Aorta (tissue), 5 donors: ENCODE results near the gene C1orf21. TPM values are rescaled to one million over a fixed set of nuclear protein-coding genes. Genes with fewer than 3 reads are reported as not detected.

Experiments used
- ATAC-seq: fragments of 200-7000 bp; cut with Tn5 transposase; one replicate; pipeline ENCODE4 v1.9.1; 2022; ENCODE audit warnings: moderate library complexity; ENCODE audit not compliant: low FRiP score
- DNase-seq, 2 donors: peaks; one replicate each; pipeline ENCODE4 v3.0.0-alpha.2; 2020
- H3K27ac ChIP-seq, 2 donors: one replicate each; pipeline ENCODE4 v1.5.1; 2013; ENCODE audit warnings: low read length in 2 of 2, mild to moderate bottlenecking in 2 of 2, moderate library complexity in 2 of 2, control low read depth in 1 of 2, inconsistent platforms in 1 of 2, low read depth in 1 of 2
- H3K27me3 ChIP-seq, 2 donors: one replicate each; pipeline ENCODE4 v1.6.1; 2013; ENCODE audit warnings: control low read depth in 1 of 2, low read length in 1 of 2, mild to moderate bottlenecking in 1 of 2, moderate library complexity in 1 of 2; ENCODE audit not compliant: insufficient read depth in 2 of 2, control insufficient read depth in 1 of 2
- H3K36me3 ChIP-seq, 2 donors: one replicate each; pipeline ENCODE4 v1.6.1; 2013; ENCODE audit warnings: control low read depth in 1 of 2, low read length in 1 of 2, mild to moderate bottlenecking in 1 of 2; ENCODE audit not compliant: insufficient read depth in 2 of 2, control insufficient read depth in 1 of 2
- H3K4me1 ChIP-seq, 2 donors: one replicate each; pipeline ENCODE4 v1.6.1; 2013; ENCODE audit warnings: low read length in 2 of 2, control low read depth in 1 of 2, mild to moderate bottlenecking in 1 of 2, moderate library complexity in 1 of 2; ENCODE audit not compliant: insufficient read depth in 2 of 2, control insufficient read depth in 1 of 2
- H3K4me3 ChIP-seq, 2 donors: one replicate each; pipeline ENCODE4 v1.5.1; 2013; ENCODE audit warnings: low read length in 2 of 2, control low read depth in 1 of 2, mild to moderate bottlenecking in 1 of 2
- H3K9me3 ChIP-seq: one replicate; pipeline ENCODE4 v1.6.1; 2013; ENCODE audit warnings: mild to moderate bottlenecking, low read length; ENCODE audit not compliant: control insufficient read depth
- WGBS, 2 donors: extraction: QIAGEN DNeasy Blood & Tissue Kit; methylation state at CpG; one replicate each; pipeline ENCODE4 v1.1.7; 2013; 5-methylcytosine and 5-hydroxymethylcytosine counted together
- intact Hi-C, 2 donors: fragments of 100-400 bp; cut with DNase I; formaldehyde crosslinking; loops; one replicate each; pipeline versions ENCODE4 v1.14.2 to v1.15.0; 2022
- polyA plus RNA-seq, 2 donors: library from polyadenylated mRNA; stranded (reverse); fragments of 200-250 nt; gene quantifications; one replicate each; pipeline ENCODE4 v1.2.3, GENCODE V29; 2013
- total RNA-seq, 2 donors: library from RNA; stranded (reverse); fragmentation: NEBNext Ultra II Directional; extraction: Animal tissue kit (Norgen Biotek cat#: 25700); gene quantifications; one replicate each; pipeline ENCODE4 v1.2.1, GENCODE V29; 2021
- donor health status: healthy with polysubstance abuse.
- donor health status: Bipolar disorder and iron deficiency.
- donor health status: DM: no; HTN: no; CAD: no.
- donor health status: DM: no; HTN: no; CAD: no.
- donor health status: DM: yes; HTN: yes; CAD: no.

Gene C1orf21
- total and polyA plus RNA-seq, 4 donors: 7.6 to 65.7 (median 42.9) TPM

- H3K4me1 ChIP-seq: no peaks in the 10 kb centered on the region
- ATAC-seq (no peak), DNase-seq (no peak)
- H3K4me3 ChIP-seq: no peak overlapping the region
- no peak overlapping the region for H3K27ac ChIP-seq
- intact Hi-C loops: loop anchor here (1.0 to 5.0 kb wide), 5 partner anchors 11 to 583 kb away; partner anchors contain the start of gene C1orf21 (in 1 of the 2)
- H3K27me3 ChIP-seq: no peaks in the 10 kb centered on the region
- 92 to 98% methylated on average over 2 of the region's 2 CpGs for WGBS, 2 donors
- H3K36me3 ChIP-seq: no peaks in the 10 kb centered on the region
- H3K9me3 ChIP-seq: no peaks in the 10 kb centered on the region
Measured at GRCh38 chr1:184660462-184661191, 273.8 kb downstream of the C1orf21 start.

GRCh38 chr1:184661801-184662200 lies 275.0 kb downstream of the C1orf21 start:
- H3K36me3 ChIP-seq: no peaks in the 10 kb centered on the region
- no peak overlapping the region for H3K4me3 ChIP-seq
- H3K9me3 ChIP-seq: no peaks in the 10 kb centered on the region
- intact Hi-C loops: loop anchor here (1.0 to 5.0 kb wide), 5 partner anchors 12 to 584 kb away; partner anchors contain the start of gene C1orf21 (in 1 of the 2)
- 0 to 48% methylated on average over 1 of the region's 1 CpG for WGBS, 2 donors
- H3K27ac ChIP-seq: no peak overlapping the region
- ATAC-seq (no peak), DNase-seq (no peak)
- H3K27me3 ChIP-seq: no peaks in the 10 kb centered on the region
- no peaks in the 10 kb centered on the region for H3K4me1 ChIP-seq

GRCh38 chr1:184664042-184664660 lies 277.3 kb downstream of the C1orf21 start:
- Histone ChIP-seq H3K27me3 (no peaks in the 10 kb centered on the region), H3K9me3 (no peaks in the 10 kb centered on the region), H3K4me3 (no peak overlapping the region), H3K4me1 (no peaks in the 10 kb centered on the region), H3K36me3 (no peaks in the 10 kb centered on the region), H3K27ac (no peak overlapping the region)
- intact Hi-C loops: loop anchor here (5.0 kb wide), 4 partner anchors 42 to 587 kb away; partner anchors contain the start of gene C1orf21 (in 1 of the 2)
- DNase-seq: peak; percentile 85 to 92
- 10 to 11% methylated on average over 40 of the region's 40 CpGs for WGBS, 2 donors
- ATAC-seq: peak; percentile 96

- Histone ChIP-seq H3K27ac (no peak overlapping the region), H3K4me1 (no peaks in the 10 kb centered on the region), H3K9me3 (no peaks in the 10 kb centered on the region), H3K27me3 (no peaks in the 10 kb centered on the region), H3K4me3 (no peak overlapping the region), H3K36me3 (no peaks in the 10 kb centered on the region)
- ATAC-seq (no peak), DNase-seq (peak in 1 of 2 donors; percentile 75)
- 74 to 82% methylated on average over 15 of the region's 15 CpGs for WGBS, 2 donors
- intact Hi-C loops: loop anchor here (5.0 kb wide), 4 partner anchors 42 to 587 kb away; partner anchors contain the start of gene C1orf21 (in 1 of the 2)
Measured at GRCh38 chr1:184664661-184665060, 277.8 kb downstream of the C1orf21 start.

GRCh38 chr1:184665360-184665759 lies 278.5 kb downstream of the C1orf21 start:
- ATAC-seq: no peak
- Histone ChIP-seq H3K27ac (no peak overlapping the region), H3K27me3 (no peaks in the 10 kb centered on the region), H3K4me3 (no peak overlapping the region), H3K4me1 (no peaks in the 10 kb centered on the region), H3K36me3 (no peaks in the 10 kb centered on the region), H3K9me3 (no peaks in the 10 kb centered on the region)
- intact Hi-C loops: no loop called here
- WGBS, 2 donors: 64 to 76% methylated on average over 6 of the region's 6 CpGs
- no peak for DNase-seq

GRCh38 chr1:184669391-184669790 lies 282.6 kb downstream of the C1orf21 start:
- ATAC-seq (no peak), DNase-seq (no peak)
- Histone ChIP-seq H3K4me1 (no peaks in the 10 kb centered on the region), H3K4me3 (no peak overlapping the region), H3K9me3 (no peaks in the 10 kb centered on the region), H3K36me3 (no peaks in the 10 kb centered on the region), H3K27me3 (no peaks in the 10 kb centered on the region), H3K27ac (no peak overlapping the region)
- 83 to 89% methylated on average over 1 of the region's 1 CpG for WGBS, 2 donors
- intact Hi-C loops: no loop called here

- H3K36me3 ChIP-seq: no peaks in the 10 kb centered on the region
- 63 to 68% methylated on average over 9 of the region's 9 CpGs for WGBS, 2 donors
- no peaks in the 10 kb centered on the region for H3K27me3 ChIP-seq
- ATAC-seq (no peak), DNase-seq (no peak)
- no peaks in the 10 kb centered on the region for H3K4me1 ChIP-seq
- no peaks in the 10 kb centered on the region for H3K9me3 ChIP-seq
- intact Hi-C loops: no loop called here
- H3K4me3 ChIP-seq: no peak overlapping the region
- H3K27ac ChIP-seq: no peak overlapping the region
Measured at GRCh38 chr1:184672013-184672726, 285.3 kb downstream of the C1orf21 start.

GRCh38 chr1:184673305-184673704 lies 286.5 kb downstream of the C1orf21 start:
- no peak overlapping the region for H3K27ac ChIP-seq
- H3K4me1 ChIP-seq: no peaks in the 10 kb centered on the region
- no peak for DNase-seq
- H3K27me3 ChIP-seq: no peaks in the 10 kb centered on the region
- no peaks in the 10 kb centered on the region for H3K9me3 ChIP-seq
- H3K36me3 ChIP-seq: no peaks in the 10 kb centered on the region
- no peak overlapping the region for H3K4me3 ChIP-seq
- intact Hi-C loops: no loop called here
- 82% methylated on average over 9 of the region's 9 CpGs for WGBS, 2 donors
- ATAC-seq: no peak
